MM.1S (cell line): ENCODE measurements around the gene MAGIX.

ENCODE experiments used
- CTCF ChIP-seq: fragments of 300-600 bp; sonication (generic); IDR thresholded peaks from 2 replicates; pipeline ENCODE4 v1.5.1; 2016; ENCODE audit warnings: antibody characterized with exemption, low read length, mixed read lengths
- EZH2 ChIP-seq: fragments of 300-600 bp; sonication (generic); optimal IDR thresholded peaks from 2 replicates; pipeline ENCODE3; 2017; ENCODE audit warnings: low read depth, mild to moderate bottlenecking, antibody characterized with exemption, low read length, mixed read lengths
- EZH2phosphoT487 ChIP-seq: fragments of 300-600 bp; sonication (generic); IDR thresholded peaks from 2 replicates; pipeline ENCODE4 v1.6.1; 2018; ENCODE audit warnings: antibody characterized with exemption, low read length

- TF ChIP-seq EZH2 (no peak), CTCF (no peak), EZH2phosphoT487 (no peak)
These were observed 47.1 kb downstream of the MAGIX start for GRCh38 chrX:49209434-49210251.
